Keratinocyte (primary cell): ENCODE data around the gene GPR176.

Experiments
- EZH2 ChIP-seq: IDR thresholded peaks from one replicate; pipeline ENCODE4 v1.6.1; 2012; ENCODE audit warnings: inconsistent platforms, mild to moderate bottlenecking, low read length, moderate library complexity
- TF ChIP-seq, protein P1 (sequence below), 3 experiments: IDR thresholded peaks in 1 of 3; conservative IDR thresholded peaks in 1 of 3; optimal IDR thresholded peaks in 1 of 3; 2 replicates in 2 of 3; 3 replicates in 1 of 3; pipeline versions ENCODE3 to v1.5.1; 2011; ENCODE audit warnings: low read length in 3 of 3, mild to moderate bottlenecking in 3 of 3, moderate library complexity in 2 of 3, control low read depth in 1 of 3, inconsistent platforms in 1 of 3; ENCODE audit not compliant: insufficient read depth in 2 of 3; ENCODE audit errors: extremely low read depth in 1 of 3

DNA sequence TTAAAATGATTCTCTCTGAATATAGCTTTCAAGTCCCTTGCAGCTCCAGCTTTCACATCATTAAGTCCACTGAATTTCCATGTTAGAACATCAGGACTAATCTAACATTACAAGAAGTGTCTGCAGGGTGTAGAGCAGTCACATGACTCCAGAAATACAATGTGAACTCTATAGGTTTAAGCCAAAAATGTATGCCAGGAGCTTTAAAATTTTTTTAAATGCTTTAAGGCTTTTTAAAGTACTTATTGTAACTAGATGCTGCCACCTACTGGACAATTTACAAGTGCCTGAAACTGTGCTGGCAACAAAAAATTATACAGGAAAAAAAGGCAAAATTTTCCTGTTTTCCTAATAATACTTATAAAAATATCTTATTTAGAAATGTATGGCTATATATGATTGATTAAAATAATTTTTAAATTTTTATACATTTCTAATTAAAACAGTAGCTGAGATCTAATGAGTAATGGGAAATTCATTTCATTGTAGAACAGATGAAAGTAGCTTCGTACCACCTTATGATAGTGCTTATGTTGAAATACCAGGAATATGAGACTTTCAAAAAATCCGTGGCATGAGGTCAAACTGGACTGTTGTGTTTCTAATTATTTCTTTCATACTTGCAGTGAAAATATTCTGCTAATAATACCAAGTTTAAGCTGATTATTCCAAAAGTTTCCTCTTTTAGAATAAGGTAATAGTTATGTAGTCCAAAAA lies 163.1 kb downstream of the GPR176 start:
- TF ChIP-seq, protein P1, sequence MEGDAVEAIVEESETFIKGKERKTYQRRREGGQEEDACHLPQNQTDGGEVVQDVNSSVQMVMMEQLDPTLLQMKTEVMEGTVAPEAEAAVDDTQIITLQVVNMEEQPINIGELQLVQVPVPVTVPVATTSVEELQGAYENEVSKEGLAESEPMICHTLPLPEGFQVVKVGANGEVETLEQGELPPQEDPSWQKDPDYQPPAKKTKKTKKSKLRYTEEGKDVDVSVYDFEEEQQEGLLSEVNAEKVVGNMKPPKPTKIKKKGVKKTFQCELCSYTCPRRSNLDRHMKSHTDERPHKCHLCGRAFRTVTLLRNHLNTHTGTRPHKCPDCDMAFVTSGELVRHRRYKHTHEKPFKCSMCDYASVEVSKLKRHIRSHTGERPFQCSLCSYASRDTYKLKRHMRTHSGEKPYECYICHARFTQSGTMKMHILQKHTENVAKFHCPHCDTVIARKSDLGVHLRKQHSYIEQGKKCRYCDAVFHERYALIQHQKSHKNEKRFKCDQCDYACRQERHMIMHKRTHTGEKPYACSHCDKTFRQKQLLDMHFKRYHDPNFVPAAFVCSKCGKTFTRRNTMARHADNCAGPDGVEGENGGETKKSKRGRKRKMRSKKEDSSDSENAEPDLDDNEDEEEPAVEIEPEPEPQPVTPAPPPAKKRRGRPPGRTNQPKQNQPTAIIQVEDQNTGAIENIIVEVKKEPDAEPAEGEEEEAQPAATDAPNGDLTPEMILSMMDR (optimal IDR thresholded peaks at IDR 0.05 in 1 of 3, IDR thresholded peaks at IDR 0.05 in 1 of 3, conservative IDR thresholded peaks at IDR 0.05 in 1 of 3; ENCODE audit: extremely low read depth in 1 of 3, insufficient read depth in 2 of 3, low read length in 3 of 3): peak in 2 of 3 experiments; percentile 40 to 57
- no peak for TF ChIP-seq EZH2
